Neural cell (in vitro differentiated cells): ENCODE measurements around the gene PSMA7. TPM values are rescaled to one million over a fixed set of nuclear protein-coding genes. Genes with fewer than 3 reads are reported as not detected.

Experiments used
- H2AFZ ChIP-seq: fragments of 200-600, 300-800 bp; sonication (generic), shearing (Covaris generic); 2 replicates; pipeline ENCODE4 v1.6.0; 2014; ENCODE audit warnings: low read depth, mild to moderate bottlenecking, antibody characterized with exemption, low read length, moderate library complexity
- H3F3A ChIP-seq: fragments of 200-600 bp; shearing (Covaris generic); 2 replicates; pipeline ENCODE4 v1.6.1; 2016; ENCODE audit warnings: mild to moderate bottlenecking, moderate library complexity, mixed read lengths, antibody characterized with exemption, low read length; ENCODE audit not compliant: insufficient read depth, poor library complexity, severe bottlenecking
- H3K27ac ChIP-seq: fragments of 200-600, 300-800 bp; sonication (generic), shearing (Covaris generic); 2 replicates; pipeline ENCODE4 v1.5.1; 2014; ENCODE audit warnings: mild to moderate bottlenecking, low read length, moderate library complexity
- H3K27me3 ChIP-seq: fragments of 300-800, 200-600 bp; sonication (generic), shearing (Covaris generic); 2 replicates; pipeline ENCODE4 v1.6.0; 2014; ENCODE audit warnings: mild to moderate bottlenecking, low read depth, low read length, moderate library complexity; ENCODE audit not compliant: insufficient read depth
- H3K36me3 ChIP-seq: fragments of 300-800, 200-600 bp; sonication (generic), shearing (Covaris generic); 2 replicates; pipeline ENCODE4 v1.5.1; 2014; ENCODE audit warnings: mild to moderate bottlenecking, antibody characterized with exemption, low read length, moderate library complexity; ENCODE audit not compliant: insufficient read depth
- H3K4me2 ChIP-seq: fragments of 300-800, 200-600 bp; sonication (generic), shearing (Covaris generic); 2 replicates; pipeline ENCODE4 v1.6.0; 2014; ENCODE audit warnings: mild to moderate bottlenecking, low read length
- H3K4me3 ChIP-seq: fragments of 300-800, 200-600 bp; sonication (generic), shearing (Covaris generic); 2 replicates; pipeline ENCODE4 v1.5.1; 2014; ENCODE audit warnings: mild to moderate bottlenecking, low read length, moderate library complexity
- H3K79me2 ChIP-seq: fragments of 200-600 bp; shearing (Covaris generic); replicated peaks from 2 replicates; pipeline ENCODE4 v1.6.0; 2014; ENCODE audit warnings: mild to moderate bottlenecking, low read length, moderate library complexity; ENCODE audit not compliant: insufficient read depth
- H3K9ac ChIP-seq: fragments of 300-800, 200-600 bp; sonication (generic), shearing (Covaris generic); 2 replicates; pipeline ENCODE4 v1.6.1; 2016; ENCODE audit warnings: mild to moderate bottlenecking, low read length, mixed read lengths
- H3K9me2 ChIP-seq: fragments of 200-600 bp; shearing (Covaris generic); 2 replicates; pipeline ENCODE4 v1.6.1; 2016; ENCODE audit warnings: mild to moderate bottlenecking, low read length, mixed read lengths; ENCODE audit not compliant: insufficient read depth
- H3K9me3 ChIP-seq: fragments of 200-600, 300-800 bp; sonication (generic), shearing (Covaris generic); 2 replicates; pipeline ENCODE4 v1.6.1; 2016; ENCODE audit warnings: mild to moderate bottlenecking, mixed run types, low read length, moderate library complexity, mixed read lengths
- H4K20me1 ChIP-seq: fragments of 200-600 bp; shearing (Covaris generic); 2 replicates; pipeline ENCODE4 v1.6.1; 2016; ENCODE audit warnings: mild to moderate bottlenecking, mixed run types; ENCODE audit not compliant: insufficient read depth
- CTCF ChIP-seq: fragments of 450-650 bp; IDR thresholded peaks from 2 replicates; pipeline ENCODE4 v1.5.1; 2014; ENCODE audit warnings: antibody characterized with exemption, mild to moderate bottlenecking, moderate library complexity; ENCODE audit not compliant: poor library complexity, severe bottlenecking
- EZH2 ChIP-seq: fragments of 200-600, 300-800 bp; shearing (Covaris generic), sonication (generic); IDR thresholded peaks from 2 replicates; pipeline ENCODE4 v1.6.1; 2014; ENCODE audit warnings: antibody characterized with exemption, low read length, borderline replicate concordance, mild to moderate bottlenecking; ENCODE audit not compliant: insufficient read depth, poor library complexity, severe bottlenecking
- MXI1 ChIP-seq: fragments of 450-650 bp; conservative IDR thresholded peaks from 2 replicates; pipeline ENCODE4 v1.6.1; 2014; ENCODE audit warnings: antibody characterized with exemption, mild to moderate bottlenecking; ENCODE audit not compliant: poor library complexity, severe bottlenecking
- POLR2AphosphoS5 ChIP-seq: IDR thresholded peaks from 2 replicates; pipeline ENCODE4 v1.6.1; 2012
- RAD21 ChIP-seq: fragments of 450-650 bp; conservative IDR thresholded peaks from 2 replicates; pipeline ENCODE4 v1.6.1; 2014; ENCODE audit warnings: antibody characterized with exemption, mild to moderate bottlenecking, moderate library complexity
- SMC3 ChIP-seq: fragments of 450-650 bp; conservative IDR thresholded peaks from 2 replicates; pipeline ENCODE4 v1.6.1; 2014; ENCODE audit warnings: antibody characterized with exemption, mild to moderate bottlenecking, moderate library complexity; ENCODE audit not compliant: poor library complexity
- TAF1 ChIP-seq: IDR thresholded peaks from 2 replicates; pipeline ENCODE4 v1.6.1; 2012; ENCODE audit warnings: low read depth
- polyA plus RNA-seq: library from polyadenylated mRNA; depleted of rRNA; stranded (reverse); fragments of >200 nt; gene quantifications from 2 replicates; pipeline ENCODE4 v1.2.3, GENCODE V29; 2014
- TF ChIP-seq, protein P1 (sequence below): IDR thresholded peaks from 2 replicates; pipeline ENCODE4 v1.6.1; 2012; ENCODE audit warnings: borderline replicate concordance

The PSMA7 gene
- polyA plus RNA-seq, 1 donor from 2014 or later: 874 TPM

GRCh38 chr20:62147125-62147524, 3.9 kb upstream of the PSMA7 start:
- H3K4me3 ChIP-seq: no peak overlapping the region
- peaks cover 4% of the 10 kb centered on the region for H3F3A ChIP-seq
- no peaks in the 10 kb centered on the region for H3K36me3 ChIP-seq
- H3K9me2 ChIP-seq: no peaks in the 10 kb centered on the region
- H3K79me2 ChIP-seq: peaks cover 60% of the 10 kb centered on the region
- peaks cover 53% of the 10 kb centered on the region for H4K20me1 ChIP-seq
- TF ChIP-seq CTCF (no peak), MXI1 (no peak), POLR2AphosphoS5 (no peak), RAD21 (no peak), TAF1 (no peak), EZH2 (no peak)
- TF ChIP-seq, protein P1, sequence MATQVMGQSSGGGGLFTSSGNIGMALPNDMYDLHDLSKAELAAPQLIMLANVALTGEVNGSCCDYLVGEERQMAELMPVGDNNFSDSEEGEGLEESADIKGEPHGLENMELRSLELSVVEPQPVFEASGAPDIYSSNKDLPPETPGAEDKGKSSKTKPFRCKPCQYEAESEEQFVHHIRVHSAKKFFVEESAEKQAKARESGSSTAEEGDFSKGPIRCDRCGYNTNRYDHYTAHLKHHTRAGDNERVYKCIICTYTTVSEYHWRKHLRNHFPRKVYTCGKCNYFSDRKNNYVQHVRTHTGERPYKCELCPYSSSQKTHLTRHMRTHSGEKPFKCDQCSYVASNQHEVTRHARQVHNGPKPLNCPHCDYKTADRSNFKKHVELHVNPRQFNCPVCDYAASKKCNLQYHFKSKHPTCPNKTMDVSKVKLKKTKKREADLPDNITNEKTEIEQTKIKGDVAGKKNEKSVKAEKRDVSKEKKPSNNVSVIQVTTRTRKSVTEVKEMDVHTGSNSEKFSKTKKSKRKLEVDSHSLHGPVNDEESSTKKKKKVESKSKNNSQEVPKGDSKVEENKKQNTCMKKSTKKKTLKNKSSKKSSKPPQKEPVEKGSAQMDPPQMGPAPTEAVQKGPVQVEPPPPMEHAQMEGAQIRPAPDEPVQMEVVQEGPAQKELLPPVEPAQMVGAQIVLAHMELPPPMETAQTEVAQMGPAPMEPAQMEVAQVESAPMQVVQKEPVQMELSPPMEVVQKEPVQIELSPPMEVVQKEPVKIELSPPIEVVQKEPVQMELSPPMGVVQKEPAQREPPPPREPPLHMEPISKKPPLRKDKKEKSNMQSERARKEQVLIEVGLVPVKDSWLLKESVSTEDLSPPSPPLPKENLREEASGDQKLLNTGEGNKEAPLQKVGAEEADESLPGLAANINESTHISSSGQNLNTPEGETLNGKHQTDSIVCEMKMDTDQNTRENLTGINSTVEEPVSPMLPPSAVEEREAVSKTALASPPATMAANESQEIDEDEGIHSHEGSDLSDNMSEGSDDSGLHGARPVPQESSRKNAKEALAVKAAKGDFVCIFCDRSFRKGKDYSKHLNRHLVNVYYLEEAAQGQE: no peak
- no peak overlapping the region for H3K4me2 ChIP-seq
- H3K27ac ChIP-seq: no peak overlapping the region
- no peaks in the 10 kb centered on the region for H3K9me3 ChIP-seq
- no peak overlapping the region for H3K9ac ChIP-seq
- H2AFZ ChIP-seq: no peak overlapping the region
- no peaks in the 10 kb centered on the region for H3K27me3 ChIP-seq

- peaks cover 4% of the 10 kb centered on the region for H3F3A ChIP-seq
- no peak overlapping the region for H3K4me2 ChIP-seq
- no peak overlapping the region for H2AFZ ChIP-seq
- H3K27me3 ChIP-seq: no peaks in the 10 kb centered on the region
- H3K9ac ChIP-seq: no peak overlapping the region
- H3K9me3 ChIP-seq: no peaks in the 10 kb centered on the region
- no peaks in the 10 kb centered on the region for H3K9me2 ChIP-seq
- TF ChIP-seq CTCF (no peak), MXI1 (no peak), EZH2 (no peak), RAD21 (no peak), TAF1 (no peak), SMC3 (no peak), POLR2AphosphoS5 (no peak)
- TF ChIP-seq, protein P1: no peak
- peaks cover 58% of the 10 kb centered on the region for H4K20me1 ChIP-seq
- peaks cover 60% of the 10 kb centered on the region for H3K79me2 ChIP-seq
- peak overlapping the region; percentile 95 for H3K4me3 ChIP-seq
- no peaks in the 10 kb centered on the region for H3K36me3 ChIP-seq
- no peak overlapping the region for H3K27ac ChIP-seq
These were observed 3.0 kb upstream of the PSMA7 start for GRCh38 chr20:62146019-62146755.
